HepG2 (cell line): Measurements from ENCODE around the gene TTBK1. TPM values are rescaled to one million over a fixed set of nuclear protein-coding genes. Genes with fewer than 3 reads are reported as not detected.

Experiments used
- ATAC-seq: fragments of 200-7000 bp; cut with Tn5 transposase; 3 replicates; pipeline ENCODE4 v1.9.1; 2020; ENCODE audit warnings: mild to moderate bottlenecking, moderate library complexity
- BruUV-seq: library from RNA; stranded (reverse); fragments of 400-500 nt; replicated peaks from 2 replicates; lab custom pipeline; 2021; lab: Mats Ljungman, UMichigan
- CTCF ChIA-PET: fragments of 300-600 bp; formaldehyde crosslinking; extraction: SDS; loops from one replicate; lab custom pipeline; 2021; ENCODE audit warnings: low total read pairs, inconsistent platforms, low intra/inter-chr PET ratio; lab: Yijun Ruan, JAX
- POLR2A ChIA-PET: fragments of 350-600 bp; sonication (Branson Sonifier 250); formaldehyde crosslinking; loops from one replicate; lab custom pipeline; 2020; ENCODE audit warnings: antibody characterized with exemption, inconsistent platforms; lab: Yijun Ruan, JAX
- DNase-seq: peaks from one replicate; pipeline ENCODE4 v3.0.0-alpha.2; 2015; ENCODE audit warnings: low spot score
- FAIRE-seq: peaks from 3 replicates; lab custom pipeline; 2011; peaks lifted over from hg19 to GRCh38; lab: Jason Lieb, UNC
- H2AFZ ChIP-seq: one replicate; pipeline ENCODE4 v1.6.1; 2011; ENCODE audit warnings: low read length, inconsistent platforms
- H3K27ac ChIP-seq: fragments of 300-600 bp; 3 replicates; pipeline ENCODE4 v1.8.0; 2011; ENCODE audit warnings: mixed run types, mild to moderate bottlenecking, mixed read lengths, low read length, inconsistent platforms; ENCODE audit not compliant: insufficient read depth; ENCODE audit errors: extremely low read length
- H3K27me3 ChIP-seq, 2 experiments: fragments of 200-600 bp in 1 of 2; 2 replicates in 1 of 2; 3 replicates in 1 of 2; pipeline versions ENCODE4 v1.6.0 to v1.8.0; 2011; ENCODE audit warnings: low read length in 2 of 2, mild to moderate bottlenecking in 2 of 2, moderate library complexity in 2 of 2, inconsistent platforms in 1 of 2; ENCODE audit not compliant: insufficient read depth in 2 of 2, control insufficient read depth in 1 of 2
- H3K36me3 ChIP-seq, 2 experiments: fragments of 200-600 bp in 1 of 2; replicated peaks in 1 of 2; 2 replicates in 1 of 2; 3 replicates in 1 of 2; pipeline versions ENCODE4 v1.5.1 to v1.8.0; 2011; ENCODE audit warnings: low read length in 2 of 2, inconsistent platforms in 1 of 2; ENCODE audit not compliant: insufficient read depth in 2 of 2, control insufficient read depth in 1 of 2
- H3K4me1 ChIP-seq: 2 replicates; pipeline ENCODE4 v1.5.1; 2012; ENCODE audit warnings: low read length, inconsistent platforms; ENCODE audit not compliant: insufficient read depth
- H3K4me2 ChIP-seq: 2 replicates; pipeline ENCODE4 v1.6.0; 2011; ENCODE audit warnings: low read depth, low read length, inconsistent platforms
- H3K4me3 ChIP-seq, 3 experiments: fragments of 200-600 bp in 1 of 3; sonication (generic), shearing (Covaris generic) in 1 of 3; replicated peaks in 1 of 3; 2 replicates each; pipeline ENCODE4 v1.5.1; 2011 to 2016; ENCODE audit warnings: low read length in 3 of 3, inconsistent platforms in 2 of 3, low read depth in 2 of 3, mild to moderate bottlenecking in 2 of 3, control low read depth in 1 of 3, mixed read lengths in 1 of 3; ENCODE audit not compliant: insufficient read depth in 1 of 3
- H3K79me2 ChIP-seq: one replicate; pipeline ENCODE4 v1.6.1; 2011; ENCODE audit warnings: low read length, inconsistent platforms; ENCODE audit not compliant: insufficient read depth
- H3K9ac ChIP-seq: 2 replicates; pipeline ENCODE4 v1.6.0; 2011; ENCODE audit warnings: mild to moderate bottlenecking, low read depth, low read length, inconsistent platforms; ENCODE audit not compliant: insufficient read depth
- H3K9me3 ChIP-seq: 2 replicates; pipeline ENCODE4 v1.5.1; 2012; ENCODE audit warnings: mild to moderate bottlenecking, low read length
- H4K20me1 ChIP-seq: 2 replicates; pipeline ENCODE4 v1.6.0; 2011; ENCODE audit warnings: inconsistent platforms, mild to moderate bottlenecking, low read length, moderate library complexity; ENCODE audit not compliant: insufficient read depth
- GFI1 ChIP-seq: sonication (generic); formaldehyde crosslinking; IDR thresholded peaks from 2 replicates; pipeline ENCODE4 v1.5.0; 2020; ENCODE audit warnings: missing genetic modification reagents, mild to moderate bottlenecking, borderline replicate concordance
- HMGA1 ChIP-seq: sonication (generic); formaldehyde crosslinking; conservative IDR thresholded peaks from 2 replicates; pipeline ENCODE4 v1.4.0; 2020; ENCODE audit warnings: missing genetic modification reagents
- HNF4A ChIP-seq: sonication (generic); formaldehyde crosslinking; IDR thresholded peaks from 2 replicates; pipeline ENCODE4 v1.4.0; 2020; ENCODE audit warnings: missing genetic modification reagents
- KDM2A ChIP-seq: sonication (generic); formaldehyde crosslinking; IDR thresholded peaks from 2 replicates; pipeline ENCODE4 v1.4.0; 2020; ENCODE audit warnings: low read depth, missing genetic modification reagents, borderline replicate concordance
- MIER3 ChIP-seq: IDR thresholded peaks from 2 replicates; pipeline ENCODE4 v1.6.1; 2016; ENCODE audit warnings: missing compliant biosample characterization, borderline replicate concordance
- NR2F1 ChIP-seq, 2 experiments: fragments of 450-650 bp in 1 of 2; formaldehyde crosslinking in 1 of 2; IDR thresholded peaks; 2 replicates each; pipeline versions ENCODE4 v1.5.0 to v1.6.1; 2016 to 2020; ENCODE audit warnings: mild to moderate bottlenecking in 1 of 2, missing compliant biosample characterization in 1 of 2, missing genetic modification reagents in 1 of 2, moderate library complexity in 1 of 2
- PBX2 ChIP-seq: IDR thresholded peaks from 2 replicates; pipeline ENCODE4 v1.6.1; 2016; ENCODE audit warnings: control low read depth
- SMAD9 ChIP-seq: sonication (generic); formaldehyde crosslinking; IDR thresholded peaks from 2 replicates; pipeline ENCODE4 v1.5.1; 2020; ENCODE audit warnings: mild to moderate bottlenecking, missing genetic modification reagents
- TFAP4 ChIP-seq: sonication (generic); IDR thresholded peaks from 2 replicates; pipeline ENCODE4 v1.6.1; 2016; ENCODE audit warnings: low read depth, borderline replicate concordance
- ZNF724P ChIP-seq: sonication (generic); formaldehyde crosslinking; IDR thresholded peaks from 2 replicates; pipeline ENCODE4 v1.8.0; 2022; ENCODE audit warnings: missing genetic modification reagents, borderline replicate concordance
- WGBS: methylation state at CpG from one replicate; pipeline ENCODE4 v1.1.6; 2017; ENCODE audit warnings: low lambda C conversion rate; 5-methylcytosine and 5-hydroxymethylcytosine counted together
- in situ Hi-C: cut with HindIII; loops from 2 replicates; pipeline ENCODE4 v1.10.0; 2017; ENCODE audit warnings: low pct_unique_long_range_greater_than_20kb; ENCODE audit not compliant: extremely low pct_ligation_motif_present
- intact Hi-C: fragments of 100-400 bp; cut with micrococcal nuclease; formaldehyde crosslinking; loops from one replicate; pipeline ENCODE4 v1.10.0; 2022; ENCODE audit not compliant: unreplicated experiment
- polyA plus RNA-seq, 8 experiments: library from polyadenylated mRNA; depleted of rRNA in 3 of 8; stranded (reverse) in 7 of 8; unstranded in 1 of 8; fragments of >200 nt; fragmentation: Illumina TruSeq in 4 of 8; extraction: Trizol in 4 of 8; gene quantifications; 2 replicates each; pipeline versions ENCODE4 v1.2.1 to v1.2.3, GENCODE V29; 2011 to 2016; ENCODE audit warnings: low read depth in 4 of 8, missing spikeins in 1 of 8, mixed read lengths in 1 of 8; ENCODE audit not compliant: insufficient read depth in 1 of 8
- total RNA-seq, 5 experiments: library from RNA; depleted of rRNA; stranded (reverse); fragments of >200 nt; fragmentation: Illumina TruSeq; extraction: Trizol; gene quantifications; 2 replicates each; pipeline ENCODE4 v1.2.3, GENCODE V29; 2016; ENCODE audit warnings: low read depth in 1 of 5
- TF ChIP-seq, protein P1 (sequence below): sonication (generic); formaldehyde crosslinking; IDR thresholded peaks from 2 replicates; pipeline ENCODE4 v1.4.0; 2020; ENCODE audit warnings: missing genetic modification reagents
- TF ChIP-seq, protein P2 (sequence below): sonication (generic); formaldehyde crosslinking; IDR thresholded peaks from 2 replicates; pipeline ENCODE4 v1.4.0; 2020; ENCODE audit warnings: mild to moderate bottlenecking, missing genetic modification reagents

The TTBK1 gene
- total and polyA plus RNA-seq, 2 of the 13 experiments (the other 11 are each of a cell fraction or from before 2014, with no cell fraction given), result 0.24 to 0.33 TPM

DNA sequence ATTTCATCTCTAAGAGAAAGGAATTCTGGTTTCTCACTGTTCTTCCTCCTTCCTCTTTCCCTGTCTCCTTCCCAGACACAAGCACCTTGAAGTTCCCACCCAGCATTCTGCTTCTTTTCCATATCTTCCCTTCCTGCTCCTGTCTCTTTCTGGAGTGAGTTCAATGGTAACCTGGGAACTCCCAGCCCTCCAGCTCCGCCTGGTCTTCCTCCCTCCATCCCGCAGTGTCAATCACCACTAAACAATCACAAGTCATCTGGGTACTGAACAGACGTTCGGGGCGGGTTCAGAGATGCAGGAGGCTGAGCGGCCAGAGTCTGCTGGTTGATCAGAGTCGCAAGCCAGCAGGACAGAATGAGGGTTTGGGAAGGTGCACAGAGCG, 7.7 kb downstream of the TTBK1 start:
- intact Hi-C loops, result no loop called here
- TF ChIP-seq HNF4A (CRISPR knock-in tag) (no peak), KDM2A (0 out of 2 replicates have a peak, but pooled peaks have one; percentile 22), NR2F1 (CRISPR knock-in tag; IDR thresholded peaks at IDR 0.05) (no peak), HMGA1 (CRISPR knock-in tag) (no peak), TFAP4 (peak; percentile 24; the same call in 1 of the 2 replicates), MIER3 (CRISPR knock-in tag) (no peak), GFI1 (peak; percentile 60; the same call in 1 of the 2 replicates), ZNF724P (CRISPR knock-in tag) (no peak), SMAD9 (no peak), PBX2 (peak; percentile 86)
- TF ChIP-seq, protein P1, sequence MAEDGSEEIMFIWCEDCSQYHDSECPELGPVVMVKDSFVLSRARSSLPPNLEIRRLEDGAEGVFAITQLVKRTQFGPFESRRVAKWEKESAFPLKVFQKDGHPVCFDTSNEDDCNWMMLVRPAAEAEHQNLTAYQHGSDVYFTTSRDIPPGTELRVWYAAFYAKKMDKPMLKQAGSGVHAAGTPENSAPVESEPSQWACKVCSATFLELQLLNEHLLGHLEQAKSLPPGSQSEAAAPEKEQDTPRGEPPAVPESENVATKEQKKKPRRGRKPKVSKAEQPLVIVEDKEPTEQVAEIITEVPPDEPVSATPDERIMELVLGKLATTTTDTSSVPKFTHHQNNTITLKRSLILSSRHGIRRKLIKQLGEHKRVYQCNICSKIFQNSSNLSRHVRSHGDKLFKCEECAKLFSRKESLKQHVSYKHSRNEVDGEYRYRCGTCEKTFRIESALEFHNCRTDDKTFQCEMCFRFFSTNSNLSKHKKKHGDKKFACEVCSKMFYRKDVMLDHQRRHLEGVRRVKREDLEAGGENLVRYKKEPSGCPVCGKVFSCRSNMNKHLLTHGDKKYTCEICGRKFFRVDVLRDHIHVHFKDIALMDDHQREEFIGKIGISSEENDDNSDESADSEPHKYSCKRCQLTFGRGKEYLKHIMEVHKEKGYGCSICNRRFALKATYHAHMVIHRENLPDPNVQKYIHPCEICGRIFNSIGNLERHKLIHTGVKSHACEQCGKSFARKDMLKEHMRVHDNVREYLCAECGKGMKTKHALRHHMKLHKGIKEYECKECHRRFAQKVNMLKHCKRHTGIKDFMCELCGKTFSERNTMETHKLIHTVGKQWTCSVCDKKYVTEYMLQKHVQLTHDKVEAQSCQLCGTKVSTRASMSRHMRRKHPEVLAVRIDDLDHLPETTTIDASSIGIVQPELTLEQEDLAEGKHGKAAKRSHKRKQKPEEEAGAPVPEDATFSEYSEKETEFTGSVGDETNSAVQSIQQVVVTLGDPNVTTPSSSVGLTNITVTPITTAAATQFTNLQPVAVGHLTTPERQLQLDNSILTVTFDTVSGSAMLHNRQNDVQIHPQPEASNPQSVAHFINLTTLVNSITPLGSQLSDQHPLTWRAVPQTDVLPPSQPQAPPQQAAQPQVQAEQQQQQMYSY (CRISPR knock-in tag), result no peak
- TF ChIP-seq, protein P2, sequence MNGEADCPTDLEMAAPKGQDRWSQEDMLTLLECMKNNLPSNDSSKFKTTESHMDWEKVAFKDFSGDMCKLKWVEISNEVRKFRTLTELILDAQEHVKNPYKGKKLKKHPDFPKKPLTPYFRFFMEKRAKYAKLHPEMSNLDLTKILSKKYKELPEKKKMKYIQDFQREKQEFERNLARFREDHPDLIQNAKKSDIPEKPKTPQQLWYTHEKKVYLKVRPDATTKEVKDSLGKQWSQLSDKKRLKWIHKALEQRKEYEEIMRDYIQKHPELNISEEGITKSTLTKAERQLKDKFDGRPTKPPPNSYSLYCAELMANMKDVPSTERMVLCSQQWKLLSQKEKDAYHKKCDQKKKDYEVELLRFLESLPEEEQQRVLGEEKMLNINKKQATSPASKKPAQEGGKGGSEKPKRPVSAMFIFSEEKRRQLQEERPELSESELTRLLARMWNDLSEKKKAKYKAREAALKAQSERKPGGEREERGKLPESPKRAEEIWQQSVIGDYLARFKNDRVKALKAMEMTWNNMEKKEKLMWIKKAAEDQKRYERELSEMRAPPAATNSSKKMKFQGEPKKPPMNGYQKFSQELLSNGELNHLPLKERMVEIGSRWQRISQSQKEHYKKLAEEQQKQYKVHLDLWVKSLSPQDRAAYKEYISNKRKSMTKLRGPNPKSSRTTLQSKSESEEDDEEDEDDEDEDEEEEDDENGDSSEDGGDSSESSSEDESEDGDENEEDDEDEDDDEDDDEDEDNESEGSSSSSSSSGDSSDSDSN (CRISPR knock-in tag), result no peak
- CTCF ChIA-PET, result no interaction called here
- no peak for DNase-seq
- BruUV-seq, result no TSS peak
- ATAC-seq, result peak; percentile 19
- Histone ChIP-seq H3K9me3 (no peaks in the 10 kb centered on the region), H3K4me2 (peak overlapping the region; percentile 5; the same call in 1 of the 2 replicates), H2AFZ (no peak overlapping the region), H3K79me2 (no peaks in the 10 kb centered on the region), H3K27me3 (peaks cover 20 to 80% of the 10 kb centered on the region in 2 experiments), H3K9ac (no peak overlapping the region), H3K36me3 (no peaks in the 10 kb centered on the region), H3K4me1 (peaks cover 49% of the 10 kb centered on the region), H3K4me3 (no peak overlapping the region), H4K20me1 (no peaks in the 10 kb centered on the region), H3K27ac (no peak overlapping the region)
- WGBS, result 3% methylated on average over 8 of the region's 8 CpGs
- in situ Hi-C loops, result no loop called here
- FAIRE-seq, result peak; percentile 71
- POLR2A ChIA-PET, result interaction anchor here (1.1 kb wide), 2 partner anchors 40 to 267 kb away, joined by 3 read pairs; partner anchors contain the start of gene PPP2R5D
